HG02763 (cell line): ENCODE data around the gene DES.
"Not testable (repeated sequence)": the region's sequence is repeated elsewhere in the genome, so short reads cannot be mapped to it uniquely, and the experiment has no call there.

Experiments
- ATAC-seq: cut with Tn5 transposase; IDR thresholded peaks from one replicate; pipeline ENCODE4 v1.9.1; 2021; ENCODE audit warnings: mild to moderate bottlenecking, moderate library complexity; ENCODE audit not compliant: unreplicated experiment

DES gene

DNA sequence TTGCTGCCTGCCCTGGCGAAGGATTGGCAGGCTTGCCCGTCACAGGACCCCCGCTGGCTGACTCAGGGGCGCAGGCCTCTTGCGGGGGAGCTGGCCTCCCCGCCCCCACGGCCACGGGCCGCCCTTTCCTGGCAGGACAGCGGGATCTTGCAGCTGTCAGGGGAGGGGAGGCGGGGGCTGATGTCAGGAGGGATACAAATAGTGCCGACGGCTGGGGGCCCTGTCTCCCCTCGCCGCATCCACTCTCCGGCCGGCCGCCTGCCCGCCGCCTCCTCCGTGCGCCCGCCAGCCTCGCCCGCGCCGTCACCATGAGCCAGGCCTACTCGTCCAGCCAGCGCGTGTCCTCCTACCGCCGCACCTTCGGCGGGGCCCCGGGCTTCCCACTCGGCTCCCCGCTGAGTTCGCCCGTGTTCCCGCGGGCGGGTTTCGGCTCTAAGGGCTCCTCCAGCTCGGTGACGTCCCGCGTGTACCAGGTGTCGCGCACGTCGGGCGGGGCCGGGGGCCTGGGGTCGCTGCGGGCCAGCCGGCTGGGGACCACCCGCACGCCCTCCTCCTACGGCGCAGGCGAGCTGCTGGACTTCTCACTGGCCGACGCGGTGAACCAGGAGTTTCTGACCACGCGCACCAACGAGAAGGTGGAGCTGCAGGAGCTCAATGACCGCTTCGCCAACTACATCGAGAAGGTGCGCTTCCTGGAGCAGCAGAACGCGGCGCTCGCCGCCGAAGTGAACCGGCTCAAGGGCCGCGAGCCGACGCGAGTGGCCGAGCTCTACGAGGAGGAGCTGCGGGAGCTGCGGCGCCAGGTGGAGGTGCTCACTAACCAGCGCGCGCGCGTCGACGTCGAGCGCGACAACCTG lies at the start of gene DES:
DES (plus strand) TSS at position 223 of the 857 bp plus-strand sequence; CDS start at position 309, 86 bp downstream.
- no peak for ATAC-seq

DNA sequence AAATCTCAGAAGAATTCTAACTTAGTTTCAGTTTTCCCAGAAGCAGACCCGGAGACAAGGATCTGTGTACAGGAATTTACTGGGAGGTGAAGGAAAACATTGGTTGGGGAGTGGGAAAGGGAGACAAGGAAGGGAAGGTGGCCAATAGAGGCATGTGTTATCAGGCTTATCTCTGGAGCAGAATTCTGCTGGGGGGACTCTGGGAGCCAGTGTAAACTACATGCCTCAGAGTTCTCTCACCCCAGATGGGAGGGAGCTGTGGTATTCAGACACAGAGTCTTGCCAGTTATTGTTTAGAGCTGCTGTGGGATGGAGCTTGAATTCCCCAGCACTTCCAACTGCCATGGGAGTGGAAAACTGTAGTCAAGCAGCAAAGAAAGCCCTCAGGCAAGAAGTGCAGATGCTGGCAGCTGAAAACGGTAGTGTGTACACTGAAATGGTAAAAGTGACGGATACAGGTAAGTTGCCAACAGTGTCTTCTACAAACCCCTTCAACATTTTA lies 49.4 kb upstream of the DES start:
- ATAC-seq, result no peak

- ATAC-seq, result no peak
Observed at GRCh38 chr2:219369447-219369861, 48.7 kb upstream of the DES start.

DNA sequence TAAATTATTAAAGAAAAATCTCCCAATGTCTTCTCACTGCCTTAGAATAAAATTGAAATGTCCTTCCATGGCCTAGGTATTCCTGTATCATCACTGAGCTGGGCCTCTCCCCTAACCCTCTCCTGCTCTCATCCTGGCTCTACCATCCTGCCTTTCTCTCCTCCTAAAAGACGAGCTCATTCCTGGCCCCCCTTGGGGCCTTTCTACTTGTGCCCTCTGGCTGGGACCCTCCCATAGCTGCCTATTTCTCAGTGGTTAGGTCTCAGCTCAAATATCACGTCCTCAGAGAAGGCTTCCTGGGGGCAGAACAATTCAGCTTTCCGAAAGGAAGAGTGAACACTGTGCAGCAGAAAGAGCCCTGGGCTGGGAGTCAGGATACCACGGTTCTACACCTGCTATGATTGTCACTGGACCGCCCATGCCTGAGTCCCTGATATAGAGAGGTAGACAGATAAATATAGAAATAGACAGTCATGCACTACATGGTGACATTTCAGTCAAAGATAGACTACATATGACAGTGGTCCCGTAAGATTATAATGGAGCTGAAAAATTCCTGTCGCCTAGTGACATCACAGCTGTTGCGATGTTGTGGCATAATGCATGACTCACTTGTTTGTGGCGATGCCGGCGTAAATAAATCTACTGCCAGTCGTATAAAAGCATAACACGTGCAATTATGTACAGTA lies 39.9 kb upstream of the DES start:
- no peak for ATAC-seq

- ATAC-seq, result no peak
Observed at GRCh38 chr2:219380926-219381325, 37.3 kb upstream of the DES start.

- ATAC-seq, result no peak
Observed at GRCh38 chr2:219381448-219381847, 36.7 kb upstream of the DES start.

DNA sequence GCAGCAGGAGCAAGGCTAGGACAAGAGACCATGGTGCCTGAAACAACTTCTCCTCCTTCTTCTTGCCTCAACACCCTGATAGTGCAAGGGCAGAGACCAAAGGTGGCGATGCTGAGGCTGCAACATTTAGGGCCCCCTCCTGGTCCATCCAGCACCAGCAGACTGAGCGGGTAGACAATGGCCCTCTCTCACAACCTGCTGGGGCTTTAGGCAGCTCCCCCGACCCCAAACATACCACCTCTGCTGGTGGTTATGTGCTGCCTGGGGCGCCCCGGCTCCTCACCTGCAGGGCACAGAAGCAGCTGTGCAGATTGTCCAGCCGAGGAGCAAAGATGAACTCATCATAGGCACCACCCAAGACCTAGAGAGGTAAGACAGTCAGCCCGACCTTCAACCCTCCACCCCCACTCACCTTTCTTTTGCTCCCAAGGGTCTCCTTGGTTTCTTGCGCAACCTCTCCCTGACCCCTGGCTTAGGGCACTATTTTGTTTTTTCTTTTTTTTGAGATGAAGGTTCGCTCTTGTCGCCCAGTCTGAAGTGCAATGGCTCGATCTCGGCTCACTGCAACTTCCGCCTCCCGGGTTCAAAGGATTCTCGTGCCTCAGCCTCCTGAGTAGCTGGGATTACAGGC lies 34.0 kb upstream of the DES start:
- no peak for ATAC-seq

DNA sequence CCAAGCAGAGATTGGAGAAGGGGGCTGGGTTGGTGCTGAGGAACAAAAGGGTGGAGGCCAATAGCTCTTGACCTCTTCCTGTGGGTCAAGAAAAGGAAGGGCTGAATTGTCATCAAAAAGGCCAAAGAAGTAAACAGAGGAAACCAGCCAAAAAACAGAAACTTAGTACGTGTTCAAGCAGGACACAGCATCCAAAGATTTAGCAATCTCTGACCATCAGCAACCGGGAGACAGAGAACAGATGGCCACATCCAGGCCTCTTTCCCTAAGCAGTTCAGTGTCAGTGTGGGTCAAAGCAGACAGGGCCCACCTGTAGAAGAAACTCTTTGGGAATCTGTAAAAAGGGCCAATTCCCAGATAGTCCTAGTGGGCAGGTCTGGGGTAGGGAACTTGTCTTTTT lies 33.3 kb upstream of the DES start:
- ATAC-seq, result no peak

DNA sequence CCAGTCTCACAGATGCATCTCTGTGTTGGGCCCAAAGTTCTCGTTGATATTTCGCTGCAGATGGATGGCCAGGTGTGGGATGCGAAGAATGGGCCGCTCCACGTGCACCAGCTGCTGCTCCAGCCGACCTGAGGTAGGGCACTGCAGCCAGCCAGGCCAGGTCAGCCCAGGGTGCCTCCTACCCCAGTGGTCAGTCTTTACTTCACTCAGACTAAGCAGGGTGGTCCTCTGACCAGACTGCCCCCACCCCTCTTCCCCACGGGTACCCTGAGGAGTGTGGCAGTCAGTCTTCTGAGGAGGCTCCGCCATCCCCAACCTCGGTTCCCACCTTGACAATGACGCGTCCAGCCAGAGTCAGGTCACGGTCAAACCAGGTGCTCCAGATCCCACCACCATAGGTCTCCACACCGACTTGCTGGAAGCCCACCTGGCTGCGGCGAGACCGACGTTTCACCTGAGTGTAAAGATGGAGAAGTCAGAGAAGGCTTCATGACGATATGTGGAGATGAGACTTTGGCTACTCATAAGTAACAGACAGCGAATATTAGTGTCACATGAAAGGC lies 32.1 kb upstream of the DES start:
- ATAC-seq, result no peak

DNA sequence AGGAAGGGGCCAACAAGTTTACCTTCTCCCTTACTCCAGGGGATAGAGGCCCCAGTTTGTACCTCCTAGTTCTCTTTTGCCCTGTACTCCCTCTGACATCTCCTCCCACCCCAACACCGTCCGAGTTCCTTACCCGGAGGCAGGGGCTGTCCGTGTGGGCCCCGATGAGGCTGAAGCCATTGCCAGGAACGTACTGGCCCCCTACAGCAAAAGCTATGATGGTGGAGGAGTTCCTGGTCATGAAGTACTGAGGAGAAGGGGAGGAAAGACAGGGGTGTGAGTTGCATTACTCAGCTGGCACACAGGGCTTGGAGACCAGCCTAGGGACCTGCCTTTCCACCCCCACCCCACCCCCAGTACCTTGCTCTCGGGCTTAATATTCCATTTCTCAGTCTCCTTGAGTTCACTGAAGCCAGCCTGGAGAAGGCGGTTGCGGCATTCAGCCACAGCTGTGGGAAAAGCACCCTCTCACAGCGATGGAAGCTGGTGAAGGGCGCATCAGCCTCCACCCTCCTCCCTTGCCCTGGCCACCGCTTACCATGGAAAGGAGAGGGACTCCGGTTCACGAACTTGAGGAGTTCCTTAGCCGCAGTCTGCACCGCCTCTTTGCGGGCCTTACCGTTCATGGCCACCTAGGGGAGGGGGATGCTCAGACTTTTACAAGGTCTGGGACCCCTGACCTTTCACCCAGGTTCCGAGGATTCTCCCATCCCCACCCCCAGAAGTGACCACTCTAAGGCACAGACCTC lies 31.5 kb upstream of the DES start:
- ATAC-seq, result no peak

GRCh38 chr2:219387306-219388120 lies 30.7 kb upstream of the DES start, which contains the start of gene DNPEP:
TSS of gene DNPEP (minus strand) at chr2:219387912. CDS start at chr2:219387794, 118 bp downstream.
- ATAC-seq, result peak; percentile 58

DNA sequence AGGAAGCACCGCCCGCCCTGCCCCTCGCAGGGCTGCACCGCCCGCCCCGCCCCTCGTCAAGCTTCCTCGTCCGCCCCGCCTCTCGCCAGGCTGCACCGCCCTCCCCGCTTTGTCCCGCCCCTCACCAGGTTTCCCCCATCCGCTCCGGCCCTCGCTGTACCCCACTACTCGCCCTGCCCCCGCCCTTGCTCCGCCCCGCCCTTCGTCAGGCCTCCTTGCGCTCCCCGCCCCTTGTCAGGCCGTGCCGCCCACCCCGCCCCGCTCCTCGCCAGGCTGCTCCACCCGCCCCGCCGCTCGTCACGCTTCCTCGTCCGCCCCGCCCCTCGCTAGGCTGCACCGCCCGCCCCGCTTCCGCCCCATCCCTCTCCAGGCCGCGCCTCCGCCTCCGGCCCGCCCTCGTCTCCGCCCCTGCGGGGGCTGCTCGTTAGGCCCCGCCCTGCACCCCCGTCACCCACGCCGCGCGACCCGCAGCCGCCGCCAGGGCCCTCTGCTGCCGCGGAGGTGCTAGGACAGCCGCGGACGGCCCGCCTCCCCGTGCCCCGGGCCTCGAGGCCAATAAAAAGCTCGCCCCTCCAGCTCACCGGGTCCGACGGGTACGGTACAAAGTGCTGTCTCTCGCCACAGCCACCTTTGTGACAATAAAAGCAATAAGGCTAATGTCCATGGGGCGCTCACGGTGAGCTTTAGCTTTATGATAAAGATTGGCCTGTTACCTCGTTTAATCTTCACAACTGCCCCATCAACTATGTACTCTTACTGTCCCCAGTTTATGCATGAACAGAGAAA lies 29.9 kb upstream of the DES start:
- ATAC-seq, result peak; percentile 75

DNA sequence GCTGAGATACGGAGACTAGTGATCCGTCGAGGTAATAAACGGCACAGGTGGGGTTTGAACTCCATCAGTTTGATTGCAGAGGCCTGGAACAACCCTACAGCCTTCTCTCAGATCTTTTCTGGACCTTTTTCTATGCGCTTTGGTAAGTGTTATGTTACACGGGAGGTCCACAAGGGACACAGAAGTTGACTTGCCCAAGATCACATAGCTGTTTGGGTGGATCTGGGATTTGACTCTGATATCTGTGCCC lies 29.3 kb upstream of the DES start:
- ATAC-seq, result no peak

DNA sequence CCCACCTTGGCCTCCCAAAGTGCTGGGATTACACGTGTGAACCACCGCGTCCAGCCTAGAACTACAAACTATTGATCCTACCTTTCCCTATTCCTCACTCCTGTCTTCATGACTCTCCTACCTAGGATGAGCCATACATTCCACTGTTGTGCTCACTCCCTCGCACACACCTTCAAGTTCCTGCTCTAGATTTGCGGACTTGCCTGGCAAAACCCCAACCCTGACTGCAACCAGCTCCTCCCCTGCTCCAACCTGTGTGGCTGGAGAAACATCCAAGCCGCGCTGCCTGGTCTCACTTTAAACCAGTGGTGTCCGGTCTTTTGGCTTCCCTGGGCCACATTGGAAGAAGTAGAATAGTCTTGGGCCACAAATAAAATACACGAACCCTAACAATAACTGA lies 25.4 kb upstream of the DES start:
- ATAC-seq, result no peak

- ATAC-seq, result not testable (repeated sequence)
Observed at GRCh38 chr2:219395056-219395455, 23.1 kb upstream of the DES start.

DNA sequence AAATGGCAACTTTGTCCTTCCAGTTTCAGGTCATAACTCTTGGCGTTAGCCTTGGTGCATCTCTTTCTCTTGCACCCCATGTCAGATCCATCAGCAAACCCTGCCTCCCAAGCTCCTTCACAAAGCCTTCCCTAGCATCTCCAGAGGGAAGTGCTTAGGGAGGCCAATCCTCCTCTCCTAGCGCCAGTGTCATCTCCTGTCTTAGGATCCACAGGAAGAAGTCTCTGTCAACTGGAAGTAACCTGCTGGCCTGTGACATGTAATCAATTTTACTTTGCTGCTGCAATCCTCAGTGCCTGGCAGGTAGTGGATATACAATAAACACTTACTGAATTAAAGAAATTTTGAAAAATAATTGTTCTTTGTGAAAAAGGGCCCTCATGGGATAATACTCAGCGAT lies 22.6 kb upstream of the DES start:
- ATAC-seq, result no peak

DNA sequence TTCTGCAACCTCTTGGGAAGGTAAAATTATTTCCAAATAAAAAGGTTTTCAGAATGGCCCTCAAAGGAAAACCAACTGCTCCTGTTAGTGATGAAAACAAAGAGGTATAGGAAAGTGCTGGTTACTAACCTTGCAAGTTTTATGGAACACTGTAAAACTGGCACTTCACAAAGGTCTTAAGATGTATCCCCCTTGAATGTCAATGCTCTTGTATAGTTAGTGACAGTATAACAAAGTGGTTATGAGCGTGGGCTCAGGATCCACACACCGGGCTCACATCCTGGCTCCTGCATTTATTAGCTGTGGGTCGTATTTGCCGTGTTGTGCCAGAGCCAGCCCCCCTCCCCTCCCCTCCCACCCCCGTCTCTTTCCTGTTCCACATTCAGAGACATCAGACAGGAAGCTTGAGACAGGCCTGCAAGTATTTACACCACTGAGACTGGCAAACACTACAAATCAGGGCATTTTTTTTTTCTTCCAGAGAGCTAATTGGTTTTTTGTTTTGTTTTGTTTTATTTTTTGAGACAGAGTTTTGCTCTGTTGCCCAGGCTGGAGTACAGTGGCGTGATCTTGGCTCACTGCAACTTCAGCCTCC lies 21.2 kb upstream of the DES start:
- ATAC-seq, result no peak

GRCh38 chr2:219398721-219399363 lies 19.3 kb upstream of the DES start:
- no peak for ATAC-seq
